ENCODE data around the gene NUBP2.

GRCh38 chr16:1734123-1734522, 48.6 kb upstream of the NUBP2 start:
- TF ChIP-seq EP300 (IDR thresholded peaks at IDR 0.05; ENCODE audit: borderline replicate concordance) (no peak), CEBPB (IDR thresholded peaks at IDR 0.05) (no peak), EGR1 (IDR thresholded peaks at IDR 0.05) (no peak), ZBTB7A (IDR thresholded peaks at IDR 0.05; ENCODE audit: low read depth) (no peak), CREB1 (IDR thresholded peaks at IDR 0.05; ENCODE audit: low read depth) (no peak), RAD21 (IDR thresholded peaks at IDR 0.05; ENCODE audit: low read depth) (no peak), YY1 (IDR thresholded peaks at IDR 0.05; ENCODE audit: low read depth) (no peak), TAF1 (IDR thresholded peaks at IDR 0.05; ENCODE audit: low read depth) (no peak), FOXM1 (IDR thresholded peaks at IDR 0.05; ENCODE audit: borderline replicate concordance, low read depth) (no peak), USF1 (IDR thresholded peaks at IDR 0.05) (no peak), TCF12 (IDR thresholded peaks at IDR 0.05; ENCODE audit: low read depth) (no peak), NFIC (IDR thresholded peaks at IDR 0.05) (no peak)

Measured in Ishikawa (cell line).